SK-N-SH (cell line): ENCODE data around the gene SHISAL1. TPM values are rescaled to one million over a fixed set of nuclear protein-coding genes. Genes with fewer than 3 reads are reported as not detected.

Experiments
- CTCF ChIA-PET: fragments of 300-600, 350-600 bp; formaldehyde crosslinking; extraction: SDS; loops from one replicate; lab custom pipeline; 2021; lab: Yijun Ruan, JAX
- POLR2A ChIA-PET: fragments of 350-600 bp; sonication (Branson Sonifier 250); formaldehyde crosslinking; extraction: SDS; loops from one replicate; lab custom pipeline; 2020; ENCODE audit warnings: antibody characterized with exemption, inconsistent platforms; lab: Yijun Ruan, JAX
- DNase-seq: peaks from one replicate; pipeline ENCODE4 v3.0.0; 2012
- H2AFZ ChIP-seq: fragments of 200-600 bp; sonication (generic); 2 replicates; pipeline ENCODE4 v1.8.1; 2016; ENCODE audit warnings: antibody characterized with exemption, mild to moderate bottlenecking, low read depth
- H3F3A ChIP-seq: fragments of 200-600 bp; sonication (generic); replicated peaks from 2 replicates; pipeline ENCODE3; 2016; ENCODE audit warnings: antibody characterized with exemption, mild to moderate bottlenecking; ENCODE audit not compliant: insufficient read depth
- H3K27ac ChIP-seq, 2 experiments: fragments of 200-500 bp in 1 of 2; fragments of 200-600 bp in 1 of 2; sonication (Bioruptor generic) in 1 of 2; sonication (generic), shearing (Covaris generic) in 1 of 2; 2 replicates each; pipeline versions ENCODE4 v1.5.1 to v1.6.1; 2014 to 2016; ENCODE audit warnings: low read depth in 2 of 2, inconsistent platforms in 1 of 2, low read length in 1 of 2, mild to moderate bottlenecking in 1 of 2, mixed read lengths in 1 of 2
- H3K27me3 ChIP-seq: fragments of 200-600 bp; sonication (generic), shearing (Covaris generic); 2 replicates; pipeline ENCODE4 v1.6.1; 2016; ENCODE audit warnings: mixed run types; ENCODE audit not compliant: insufficient read depth
- H3K36me3 ChIP-seq, 2 experiments: fragments of 200-500 bp in 1 of 2; fragments of 200-600 bp in 1 of 2; sonication (Bioruptor generic) in 1 of 2; sonication (generic) in 1 of 2; replicated peaks in 1 of 2; 2 replicates each; pipeline versions ENCODE3 to v1.5.1; 2014 to 2016; ENCODE audit warnings: low read length in 1 of 2, mild to moderate bottlenecking in 1 of 2; ENCODE audit not compliant: insufficient read depth in 2 of 2, control insufficient read depth in 1 of 2
- H3K4me1 ChIP-seq, 2 experiments: fragments of 200-500 bp in 1 of 2; fragments of 200-600 bp in 1 of 2; sonication (Bioruptor generic) in 1 of 2; sonication (generic), shearing (Covaris generic) in 1 of 2; 2 replicates each; pipeline versions ENCODE4 v1.5.1 to v1.6.1; 2014 to 2016; ENCODE audit warnings: low read depth in 1 of 2, low read length in 1 of 2, mixed run types in 1 of 2; ENCODE audit not compliant: insufficient read depth in 2 of 2, control insufficient read depth in 1 of 2
- H3K4me2 ChIP-seq: fragments of 200-600 bp; sonication (generic), shearing (Covaris generic); 2 replicates; pipeline ENCODE4 v1.6.1; 2017; ENCODE audit warnings: mixed run types
- H3K4me3 ChIP-seq, 2 experiments: fragments of 200-500 bp in 1 of 2; fragments of 200-600 bp in 1 of 2; sonication (Bioruptor generic) in 1 of 2; sonication (generic), shearing (Covaris generic) in 1 of 2; 2 replicates each; pipeline versions ENCODE4 v1.5.1 to v1.8.1; 2014 to 2016; ENCODE audit warnings: low read depth in 2 of 2, inconsistent platforms in 1 of 2, low read length in 1 of 2, mild to moderate bottlenecking in 1 of 2, mixed read lengths in 1 of 2, moderate library complexity in 1 of 2
- H3K79me2 ChIP-seq: fragments of 200-600 bp; sonication (generic); 2 replicates; pipeline ENCODE4 v1.8.1; 2017; ENCODE audit warnings: mild to moderate bottlenecking; ENCODE audit not compliant: insufficient read depth
- H3K9ac ChIP-seq: fragments of 200-600 bp; sonication (generic); 2 replicates; pipeline ENCODE4 v1.6.1; 2017; ENCODE audit warnings: mixed run types
- H3K9me2 ChIP-seq: fragments of 200-600 bp; sonication (generic); 2 replicates; pipeline ENCODE4 v1.6.1; 2017; ENCODE audit warnings: mixed run types
- H3K9me3 ChIP-seq: fragments of 200-600 bp; sonication (generic); 2 replicates; pipeline ENCODE4 v1.6.1; 2017; ENCODE audit warnings: mixed run types, mild to moderate bottlenecking, moderate library complexity
- H4K20me1 ChIP-seq: fragments of 200-600 bp; sonication (generic); 2 replicates; pipeline ENCODE4 v1.6.1; 2017; ENCODE audit warnings: mild to moderate bottlenecking, mixed run types; ENCODE audit not compliant: insufficient read depth
- ELF1 ChIP-seq: IDR thresholded peaks from 2 replicates; pipeline ENCODE4 v1.4.0; 2012
- EP300 ChIP-seq, 2 experiments: IDR thresholded peaks; 2 replicates each; pipeline versions ENCODE4 v1.4.0 to v1.6.1; 2012; ENCODE audit warnings: borderline replicate concordance in 1 of 2, low read depth in 1 of 2, low read length in 1 of 2
- FOXJ3 ChIP-seq: sonication (generic); formaldehyde crosslinking; IDR thresholded peaks from 2 replicates; pipeline ENCODE4 v1.5.1; 2020; ENCODE audit warnings: mild to moderate bottlenecking, missing genetic modification reagents
- FOXM1 ChIP-seq: IDR thresholded peaks from 2 replicates; pipeline ENCODE4 v1.4.0; 2012; ENCODE audit warnings: low read depth, mild to moderate bottlenecking
- JUND ChIP-seq: IDR thresholded peaks from 2 replicates; pipeline ENCODE4 v1.4.0; 2012
- NFIC ChIP-seq: IDR thresholded peaks from 2 replicates; pipeline ENCODE4 v1.4.0; 2012; ENCODE audit warnings: borderline replicate concordance
- RFX5 ChIP-seq: IDR thresholded peaks from 2 replicates; pipeline ENCODE4 v1.6.1; 2012; ENCODE audit warnings: mild to moderate bottlenecking, improper control_type of control experiment, low read length
- SIN3A ChIP-seq: IDR thresholded peaks from 2 replicates; pipeline ENCODE4 v1.6.1; 2012; ENCODE audit warnings: low read depth, mild to moderate bottlenecking, low read length, moderate library complexity, borderline replicate concordance
- TAF1 ChIP-seq: IDR thresholded peaks from 2 replicates; pipeline ENCODE4 v1.6.1; 2012; ENCODE audit warnings: low read depth, mild to moderate bottlenecking, low read length, moderate library complexity, borderline replicate concordance
- YY1 ChIP-seq: IDR thresholded peaks from 2 replicates; pipeline ENCODE4 v1.4.0; 2012; ENCODE audit warnings: low read depth, mild to moderate bottlenecking
- WGBS: methylation state at CpG from one replicate; pipeline ENCODE4 v1.1.6; 2017; ENCODE audit warnings: low lambda C conversion rate; 5-methylcytosine and 5-hydroxymethylcytosine counted together
- polyA plus RNA-seq, 3 experiments: library from polyadenylated mRNA; depleted of rRNA; stranded (reverse); fragments of >200 nt; gene quantifications; 2 replicates each; pipeline ENCODE4 v1.2.3, GENCODE V29; 2012
- TF ChIP-seq, protein P1 (sequence below): IDR thresholded peaks from 2 replicates; pipeline ENCODE4 v1.4.0; 2012; ENCODE audit warnings: low read depth, borderline replicate concordance
- TF ChIP-seq, protein P2 (sequence below): IDR thresholded peaks from 2 replicates; pipeline ENCODE4 v1.4.0; 2012; ENCODE audit warnings: low read depth, borderline replicate concordance
- TF ChIP-seq, protein P3 (sequence below): IDR thresholded peaks from 2 replicates; pipeline ENCODE4 v1.6.1; 2012; ENCODE audit warnings: mild to moderate bottlenecking, low read depth, low read length, moderate library complexity
- TF ChIP-seq, protein P4 (sequence below): fragments of 150-350 bp; IDR thresholded peaks from 2 replicates; pipeline ENCODE4 v1.6.1; 2016; ENCODE audit warnings: mild to moderate bottlenecking, low read depth, low read length

SHISAL1 gene
- polyA plus RNA-seq, 1 of the 3 experiments (the other 2 are of a cell fraction) = 0.10 TPM

DNA sequence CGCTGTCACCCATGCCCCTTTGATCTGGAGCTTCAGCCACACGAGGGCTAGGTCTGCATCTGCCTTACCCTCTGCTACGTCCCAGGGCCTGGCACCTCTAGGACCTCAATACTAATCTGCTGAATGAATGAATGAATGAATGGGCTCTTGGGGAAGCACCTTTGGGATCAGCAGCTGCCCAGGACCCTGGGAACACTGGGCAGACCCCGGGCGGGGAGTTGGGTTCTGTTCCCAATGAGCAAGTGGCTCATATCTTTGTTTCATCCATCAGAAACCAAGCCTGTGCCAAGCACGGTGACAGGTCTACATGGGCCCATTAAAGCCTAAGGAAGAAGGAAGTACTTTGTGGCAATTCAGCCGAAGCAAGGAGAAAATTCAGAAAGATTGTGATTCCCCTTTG, 41.5 kb upstream of the SHISAL1 start:
- Histone ChIP-seq H3K4me2 (no peak overlapping the region), H3K9me2 (no peaks in the 10 kb centered on the region), H3K79me2 (no peaks in the 10 kb centered on the region), H3K27ac (no peak overlapping the region), H3K4me1 (peaks cover 0 to 3% of the 10 kb centered on the region in 2 experiments; a peak in 1 of 4 replicates), H3K27me3 (no peaks in the 10 kb centered on the region), H4K20me1 (no peaks in the 10 kb centered on the region), H3K4me3 (no peak overlapping the region), H2AFZ (no peak overlapping the region), H3K36me3 (no peaks in the 10 kb centered on the region), H3K9me3 (no peaks in the 10 kb centered on the region), H3K9ac (no peak overlapping the region), H3F3A (peaks cover 4% of the 10 kb centered on the region)
- no peak for DNase-seq
- 86% methylated on average over 5 of the region's 7 CpGs for WGBS
- ChIA-PET POLR2A (no interaction called here), CTCF (interaction anchor here (1.1 kb wide), 1 partner anchor 361 kb away, joined by 5 read pairs; no protein-coding TSS in a partner anchor)
- no peak for TF ChIP-seq JUND
- TF ChIP-seq SIN3A = no peak
- TF ChIP-seq, protein P1, sequence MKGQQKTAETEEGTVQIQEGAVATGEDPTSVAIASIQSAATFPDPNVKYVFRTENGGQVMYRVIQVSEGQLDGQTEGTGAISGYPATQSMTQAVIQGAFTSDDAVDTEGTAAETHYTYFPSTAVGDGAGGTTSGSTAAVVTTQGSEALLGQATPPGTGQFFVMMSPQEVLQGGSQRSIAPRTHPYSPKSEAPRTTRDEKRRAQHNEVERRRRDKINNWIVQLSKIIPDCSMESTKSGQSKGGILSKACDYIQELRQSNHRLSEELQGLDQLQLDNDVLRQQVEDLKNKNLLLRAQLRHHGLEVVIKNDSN = no peak
- TF ChIP-seq, protein P2, sequence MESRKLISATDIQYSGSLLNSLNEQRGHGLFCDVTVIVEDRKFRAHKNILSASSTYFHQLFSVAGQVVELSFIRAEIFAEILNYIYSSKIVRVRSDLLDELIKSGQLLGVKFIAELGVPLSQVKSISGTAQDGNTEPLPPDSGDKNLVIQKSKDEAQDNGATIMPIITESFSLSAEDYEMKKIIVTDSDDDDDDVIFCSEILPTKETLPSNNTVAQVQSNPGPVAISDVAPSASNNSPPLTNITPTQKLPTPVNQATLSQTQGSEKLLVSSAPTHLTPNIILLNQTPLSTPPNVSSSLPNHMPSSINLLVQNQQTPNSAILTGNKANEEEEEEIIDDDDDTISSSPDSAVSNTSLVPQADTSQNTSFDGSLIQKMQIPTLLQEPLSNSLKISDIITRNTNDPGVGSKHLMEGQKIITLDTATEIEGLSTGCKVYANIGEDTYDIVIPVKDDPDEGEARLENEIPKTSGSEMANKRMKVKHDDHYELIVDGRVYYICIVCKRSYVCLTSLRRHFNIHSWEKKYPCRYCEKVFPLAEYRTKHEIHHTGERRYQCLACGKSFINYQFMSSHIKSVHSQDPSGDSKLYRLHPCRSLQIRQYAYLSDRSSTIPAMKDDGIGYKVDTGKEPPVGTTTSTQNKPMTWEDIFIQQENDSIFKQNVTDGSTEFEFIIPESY = no peak
- no peak for TF ChIP-seq EP300 (IDR thresholded peaks at IDR 0.05; ENCODE audit: borderline replicate concordance in 1 of 2, low read depth in 1 of 2, low read length in 1 of 2)
- no peak for TF ChIP-seq FOXM1
- no peak for TF ChIP-seq FOXJ3
- no peak for TF ChIP-seq TAF1
- no peak for TF ChIP-seq NFIC
- TF ChIP-seq ELF1 = no peak
- TF ChIP-seq, protein P3, sequence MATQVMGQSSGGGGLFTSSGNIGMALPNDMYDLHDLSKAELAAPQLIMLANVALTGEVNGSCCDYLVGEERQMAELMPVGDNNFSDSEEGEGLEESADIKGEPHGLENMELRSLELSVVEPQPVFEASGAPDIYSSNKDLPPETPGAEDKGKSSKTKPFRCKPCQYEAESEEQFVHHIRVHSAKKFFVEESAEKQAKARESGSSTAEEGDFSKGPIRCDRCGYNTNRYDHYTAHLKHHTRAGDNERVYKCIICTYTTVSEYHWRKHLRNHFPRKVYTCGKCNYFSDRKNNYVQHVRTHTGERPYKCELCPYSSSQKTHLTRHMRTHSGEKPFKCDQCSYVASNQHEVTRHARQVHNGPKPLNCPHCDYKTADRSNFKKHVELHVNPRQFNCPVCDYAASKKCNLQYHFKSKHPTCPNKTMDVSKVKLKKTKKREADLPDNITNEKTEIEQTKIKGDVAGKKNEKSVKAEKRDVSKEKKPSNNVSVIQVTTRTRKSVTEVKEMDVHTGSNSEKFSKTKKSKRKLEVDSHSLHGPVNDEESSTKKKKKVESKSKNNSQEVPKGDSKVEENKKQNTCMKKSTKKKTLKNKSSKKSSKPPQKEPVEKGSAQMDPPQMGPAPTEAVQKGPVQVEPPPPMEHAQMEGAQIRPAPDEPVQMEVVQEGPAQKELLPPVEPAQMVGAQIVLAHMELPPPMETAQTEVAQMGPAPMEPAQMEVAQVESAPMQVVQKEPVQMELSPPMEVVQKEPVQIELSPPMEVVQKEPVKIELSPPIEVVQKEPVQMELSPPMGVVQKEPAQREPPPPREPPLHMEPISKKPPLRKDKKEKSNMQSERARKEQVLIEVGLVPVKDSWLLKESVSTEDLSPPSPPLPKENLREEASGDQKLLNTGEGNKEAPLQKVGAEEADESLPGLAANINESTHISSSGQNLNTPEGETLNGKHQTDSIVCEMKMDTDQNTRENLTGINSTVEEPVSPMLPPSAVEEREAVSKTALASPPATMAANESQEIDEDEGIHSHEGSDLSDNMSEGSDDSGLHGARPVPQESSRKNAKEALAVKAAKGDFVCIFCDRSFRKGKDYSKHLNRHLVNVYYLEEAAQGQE = no peak

DNA sequence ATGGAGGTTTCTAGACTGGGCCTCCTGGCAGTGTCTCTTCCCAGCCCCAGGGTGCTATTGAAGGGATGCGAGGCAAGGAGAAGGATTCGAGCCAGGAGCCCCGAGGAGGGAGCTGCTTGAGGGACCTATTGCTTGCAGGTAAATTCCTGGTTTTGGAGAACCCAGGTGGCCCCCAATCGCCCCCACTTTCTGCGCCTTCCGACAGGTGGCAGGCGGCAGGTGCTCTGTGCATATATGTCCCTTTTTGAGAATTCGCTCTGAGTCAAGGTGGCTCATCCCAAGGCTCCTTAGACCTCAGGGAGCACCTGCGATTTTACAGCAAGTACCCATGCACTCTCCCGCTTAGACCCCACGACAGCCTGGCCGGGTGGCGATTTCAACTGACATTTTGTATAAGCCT, 40.3 kb upstream of the SHISAL1 start:
- H3K27ac ChIP-seq = no peak overlapping the region
- H3F3A ChIP-seq = peaks cover 4% of the 10 kb centered on the region
- H3K9ac ChIP-seq = no peak overlapping the region
- H2AFZ ChIP-seq = no peak overlapping the region
- no peak for DNase-seq
- no peaks in the 10 kb centered on the region for H4K20me1 ChIP-seq
- H3K9me2 ChIP-seq = no peaks in the 10 kb centered on the region
- peaks cover 0 to 11% of the 10 kb centered on the region in 2 experiments; a peak in 1 of 4 replicates for H3K4me1 ChIP-seq
- no peak for TF ChIP-seq NFIC
- TF ChIP-seq, protein P4, sequence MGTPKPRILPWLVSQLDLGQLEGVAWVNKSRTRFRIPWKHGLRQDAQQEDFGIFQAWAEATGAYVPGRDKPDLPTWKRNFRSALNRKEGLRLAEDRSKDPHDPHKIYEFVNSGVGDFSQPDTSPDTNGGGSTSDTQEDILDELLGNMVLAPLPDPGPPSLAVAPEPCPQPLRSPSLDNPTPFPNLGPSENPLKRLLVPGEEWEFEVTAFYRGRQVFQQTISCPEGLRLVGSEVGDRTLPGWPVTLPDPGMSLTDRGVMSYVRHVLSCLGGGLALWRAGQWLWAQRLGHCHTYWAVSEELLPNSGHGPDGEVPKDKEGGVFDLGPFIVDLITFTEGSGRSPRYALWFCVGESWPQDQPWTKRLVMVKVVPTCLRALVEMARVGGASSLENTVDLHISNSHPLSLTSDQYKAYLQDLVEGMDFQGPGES = no peak
- no peak for TF ChIP-seq SIN3A
- TF ChIP-seq TAF1 = no peak
- TF ChIP-seq YY1 = no peak
- TF ChIP-seq EP300 (IDR thresholded peaks at IDR 0.05; ENCODE audit: borderline replicate concordance in 1 of 2, low read depth in 1 of 2, low read length in 1 of 2) = no peak
- no peak for TF ChIP-seq RFX5
- TF ChIP-seq, all 33 proteins: peak for 0
- no peaks in the 10 kb centered on the region for H3K9me3 ChIP-seq
- CTCF ChIA-PET = no interaction called here
- no peaks in the 10 kb centered on the region for H3K27me3 ChIP-seq
- 90% methylated on average over 13 of the region's 13 CpGs for WGBS
- no peak overlapping the region for H3K4me2 ChIP-seq
- no peaks in the 10 kb centered on the region for H3K79me2 ChIP-seq
- H3K4me3 ChIP-seq = no peak overlapping the region
- POLR2A ChIA-PET = no interaction called here
- no peaks in the 10 kb centered on the region for H3K36me3 ChIP-seq
